Naive thymus-derived CD8-positive, alpha-beta T cell (primary cell): ENCODE data around the gene NPSR1. TPM values are rescaled to one million over a fixed set of nuclear protein-coding genes. Genes with fewer than 3 reads are reported as not detected.
"Not testable (repeated sequence)": the region's sequence is repeated elsewhere in the genome, so short reads cannot be mapped to it uniquely, and the experiment has no call there.

Experiments
- ATAC-seq, 2 donors: fragments of 150-1000 bp; cut with Tn5 transposase in 1 of 2; sonication (Bioruptor Pico), chemical (Tn5 transposase) in 1 of 2; 1 replicate in 1 of 2; 2 replicates in 1 of 2; pipeline ENCODE4 v1.10.0; 2021; ENCODE audit warnings: mild to moderate bottlenecking in 2 of 2, moderate library complexity in 2 of 2
- POLR2A ChIA-PET: fragments of 350-600 bp; sonication (Branson Sonifier 250); formaldehyde crosslinking; loops from one replicate; lab custom pipeline; 2021; ENCODE audit warnings: antibody characterized with exemption; lab: Charles Lee
- DNase-seq, 10 donors: peaks; one replicate each; pipeline versions ENCODE4 v3.0.0 to v3.0.0-alpha.2; 2020 to 2022
- H3K27ac Mint-ChIP-seq, 10 donors: one replicate each; pipeline ENCODE4 v1.8.0; 2020 to 2022; ENCODE audit warnings: mild to moderate bottlenecking in 10 of 10, mixed read lengths in 10 of 10, moderate library complexity in 4 of 10, inconsistent platforms in 1 of 10
- H3K27me3 Mint-ChIP-seq, 5 donors: one replicate each; pipeline ENCODE4 v1.8.0; 2021 to 2022; ENCODE audit warnings: mixed read lengths in 5 of 5
- H3K36me3 Mint-ChIP-seq, 3 donors: one replicate each; pipeline ENCODE4 v1.8.0; 2020 to 2022; ENCODE audit warnings: mixed read lengths in 3 of 3, mild to moderate bottlenecking in 2 of 3, inconsistent platforms in 1 of 3
- H3K4me1 Mint-ChIP-seq, 4 donors: one replicate each; pipeline ENCODE4 v1.8.0; 2021 to 2022; ENCODE audit warnings: mixed read lengths in 4 of 4
- H3K4me3 Mint-ChIP-seq, 10 donors: one replicate each; pipeline ENCODE4 v1.8.0; 2020 to 2022; ENCODE audit warnings: mild to moderate bottlenecking in 10 of 10, mixed read lengths in 10 of 10, moderate library complexity in 6 of 10, inconsistent platforms in 1 of 10
- H3K9me3 Mint-ChIP-seq, 9 donors: one replicate each; pipeline ENCODE4 v1.8.0; 2020 to 2022; ENCODE audit warnings: mixed read lengths in 9 of 9, mild to moderate bottlenecking in 3 of 9, inconsistent platforms in 1 of 9, moderate library complexity in 1 of 9
- polyA plus RNA-seq, 3 donors: library from polyadenylated mRNA; unstranded; fragments of 300-500 nt; fragmentation: Illumina TruSeq; gene quantifications; one replicate each; pipeline ENCODE4 v1.2.3, GENCODE V29; 2021
- total RNA-seq, 8 experiments: library from RNA in 2 of 8; stranded (reverse) in 2 of 8; gene quantifications; one replicate each; pipeline ENCODE4 v1.2.3 and lab custom pipeline; 2021 to 2026

Gene NPSR1
- total and polyA plus RNA-seq, 5 experiments from 2014 or later = not detected

DNA sequence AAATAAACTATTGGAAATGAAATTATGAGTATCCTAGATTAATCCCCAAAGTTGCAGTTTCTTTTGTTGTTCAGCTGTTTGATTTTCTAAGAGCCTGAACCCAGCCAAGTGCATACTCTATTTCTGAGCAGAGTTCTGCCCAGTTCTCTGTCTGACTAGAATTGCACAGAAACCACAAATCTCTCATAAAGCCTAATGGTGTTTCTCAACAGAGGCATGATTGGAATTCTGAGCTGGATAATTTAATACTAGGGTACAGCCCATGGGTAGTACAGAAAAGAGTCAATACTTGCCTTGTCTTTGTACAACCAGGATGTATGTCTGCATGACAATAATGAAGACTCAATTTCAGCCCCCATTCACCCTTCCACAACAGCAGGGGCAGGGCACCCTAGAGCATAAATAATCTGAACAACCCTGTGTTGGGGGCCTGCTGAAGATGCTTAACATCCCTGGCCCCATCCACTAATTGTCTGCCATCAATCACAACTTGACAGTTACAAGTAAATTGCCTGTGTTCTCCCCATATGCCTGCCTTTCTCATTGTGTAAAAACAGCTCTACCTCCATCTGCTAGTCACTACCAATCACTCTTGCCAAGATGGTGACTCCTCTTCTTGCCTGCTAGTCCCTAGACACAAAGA is 114.4 kb downstream of the NPSR1 start:
- H3K27me3 Mint-ChIP-seq = peaks cover 0 to 9% (median 0%) of the 10 kb centered on the region in 5 donors
- H3K4me1 Mint-ChIP-seq = no peaks in the 10 kb centered on the region
- no peak for ATAC-seq
- POLR2A ChIA-PET = no interaction called here
- H3K36me3 Mint-ChIP-seq = peaks cover 0 to 5% (median 1%) of the 10 kb centered on the region in 3 donors
- H3K4me3 Mint-ChIP-seq = no peak overlapping the region
- no peak overlapping the region for H3K27ac Mint-ChIP-seq
- DNase-seq = no peak
- H3K9me3 Mint-ChIP-seq = peaks cover 0 to 21% (median 5%) of the 10 kb centered on the region in 9 donors

- peaks cover 0 to 13% (median 2%) of the 10 kb centered on the region in 3 donors for H3K36me3 Mint-ChIP-seq
- H3K4me3 Mint-ChIP-seq = no peak overlapping the region
- H3K27ac Mint-ChIP-seq = no peak overlapping the region
- ATAC-seq (no peak), DNase-seq (no peak)
- peaks cover 4 to 31% (median 11%) of the 10 kb centered on the region in 9 donors for H3K9me3 Mint-ChIP-seq
- no peaks in the 10 kb centered on the region for H3K4me1 Mint-ChIP-seq
- peaks cover 0 to 10% (median 0%) of the 10 kb centered on the region in 5 donors for H3K27me3 Mint-ChIP-seq
- POLR2A ChIA-PET = no interaction called here
Observed at GRCh38 chr7:34776748-34777358, 118.8 kb downstream of the NPSR1 start.

DNA sequence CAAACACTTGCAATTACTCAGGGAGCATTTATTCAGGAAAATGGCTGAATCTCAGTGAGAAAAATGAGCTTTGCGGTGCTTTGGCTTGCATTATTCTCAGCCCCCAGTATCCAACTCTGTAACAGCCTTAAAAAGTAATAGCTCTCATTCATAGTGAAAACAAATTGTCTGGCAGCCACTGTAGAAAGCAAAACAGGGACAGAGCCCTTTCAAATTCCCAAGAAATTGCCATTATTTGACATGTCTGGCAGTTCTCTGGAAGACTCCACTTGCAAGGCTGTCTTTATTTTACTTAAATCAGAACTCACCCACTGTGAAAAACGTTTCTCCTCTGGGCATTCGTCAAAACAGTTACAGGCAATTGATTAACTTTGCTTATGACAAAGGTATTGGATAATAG is 122.5 kb downstream of the NPSR1 start:
- Mint-ChIP-seq H3K27ac (no peak overlapping the region), H3K36me3 (peaks cover 0 to 33% (median 3%) of the 10 kb centered on the region in 3 donors), H3K27me3 (peaks cover 0 to 10% (median 3%) of the 10 kb centered on the region in 5 donors), H3K4me1 (no peaks in the 10 kb centered on the region), H3K9me3 (peaks cover 16 to 53% (median 27%) of the 10 kb centered on the region in 9 donors), H3K4me3 (no peak overlapping the region)
- ATAC-seq (no peak), DNase-seq (no peak)
- POLR2A ChIA-PET = no interaction called here

- Mint-ChIP-seq H3K4me3 (no peak overlapping the region), H3K27ac (no peak overlapping the region), H3K9me3 (peaks cover 4 to 27% (median 14%) of the 10 kb centered on the region in 9 donors), H3K27me3 (peaks cover 0 to 3% (median 2%) of the 10 kb centered on the region in 5 donors), H3K36me3 (peaks cover 0 to 13% (median 0%) of the 10 kb centered on the region in 3 donors), H3K4me1 (no peaks in the 10 kb centered on the region)
- DNase-seq (no peak), ATAC-seq (no peak)
- POLR2A ChIA-PET = no interaction called here
Observed at GRCh38 chr7:34787586-34787985, 129.6 kb downstream of the NPSR1 start.

GRCh38 chr7:34806831-34807230 is 148.8 kb downstream of the NPSR1 start:
- peaks cover 13 to 30% (median 17%) of the 10 kb centered on the region in 5 donors for H3K27me3 Mint-ChIP-seq
- no peak for ATAC-seq
- POLR2A ChIA-PET = no interaction called here
- H3K36me3 Mint-ChIP-seq = no peaks in the 10 kb centered on the region
- H3K27ac Mint-ChIP-seq = no peak overlapping the region
- no peak for DNase-seq
- no peak overlapping the region for H3K4me3 Mint-ChIP-seq
- H3K9me3 Mint-ChIP-seq = no peaks in the 10 kb centered on the region
- H3K4me1 Mint-ChIP-seq = no peaks in the 10 kb centered on the region

GRCh38 chr7:34807548-34808340 is 149.7 kb downstream of the NPSR1 start:
- ATAC-seq (no peak), DNase-seq (no peak)
- H3K4me1 Mint-ChIP-seq = no peaks in the 10 kb centered on the region
- no peak overlapping the region for H3K27ac Mint-ChIP-seq
- H3K36me3 Mint-ChIP-seq = no peaks in the 10 kb centered on the region
- POLR2A ChIA-PET = no interaction called here
- peaks cover 18 to 39% (median 24%) of the 10 kb centered on the region in 5 donors for H3K27me3 Mint-ChIP-seq
- H3K9me3 Mint-ChIP-seq = no peaks in the 10 kb centered on the region
- H3K4me3 Mint-ChIP-seq = no peak overlapping the region

GRCh38 chr7:34814203-34814842 is 156.3 kb downstream of the NPSR1 start:
- H3K4me1 Mint-ChIP-seq, H3K27ac Mint-ChIP-seq, DNase-seq, H3K9me3 Mint-ChIP-seq, H3K4me3 Mint-ChIP-seq, H3K36me3 Mint-ChIP-seq, ATAC-seq, POLR2A ChIA-PET: not testable (repeated sequence)
- H3K27me3 Mint-ChIP-seq = peaks cover 23 to 51% (median 26%) of the 10 kb centered on the region in 5 donors

GRCh38 chr7:34821932-34822558 is 164.0 kb downstream of the NPSR1 start:
- Mint-ChIP-seq H3K27me3 (peaks cover 0 to 9% (median 0%) of the 10 kb centered on the region in 5 donors), H3K9me3 (peaks cover 0 to 5% (median 0%) of the 10 kb centered on the region in 9 donors), H3K4me3 (no peak overlapping the region), H3K4me1 (no peaks in the 10 kb centered on the region), H3K27ac (no peak overlapping the region), H3K36me3 (no peaks in the 10 kb centered on the region)
- DNase-seq = no peak
- POLR2A ChIA-PET = no interaction called here
- no peak for ATAC-seq

- Mint-ChIP-seq H3K36me3 (no peaks in the 10 kb centered on the region), H3K4me1 (no peaks in the 10 kb centered on the region), H3K4me3 (no peak overlapping the region), H3K27ac (no peak overlapping the region), H3K9me3 (no peaks in the 10 kb centered on the region), H3K27me3 (peaks cover 0 to 9% (median 2%) of the 10 kb centered on the region in 5 donors)
- DNase-seq (peak in 9 of 10 donors; percentile 26 to 70 (median 38)), ATAC-seq (peak; percentile 40 to 52)
- POLR2A ChIA-PET = no interaction called here
Observed at GRCh38 chr7:34823650-34824258, 165.7 kb downstream of the NPSR1 start.

GRCh38 chr7:34825221-34825620 is 167.2 kb downstream of the NPSR1 start:
- H3K27me3 Mint-ChIP-seq = peaks cover 0 to 18% (median 2%) of the 10 kb centered on the region in 5 donors
- H3K9me3 Mint-ChIP-seq = no peaks in the 10 kb centered on the region
- no peak overlapping the region for H3K27ac Mint-ChIP-seq
- ATAC-seq (no peak), DNase-seq (no peak)
- no peaks in the 10 kb centered on the region for H3K36me3 Mint-ChIP-seq
- no peak overlapping the region for H3K4me3 Mint-ChIP-seq
- H3K4me1 Mint-ChIP-seq = no peaks in the 10 kb centered on the region
- POLR2A ChIA-PET = no interaction called here

DNA sequence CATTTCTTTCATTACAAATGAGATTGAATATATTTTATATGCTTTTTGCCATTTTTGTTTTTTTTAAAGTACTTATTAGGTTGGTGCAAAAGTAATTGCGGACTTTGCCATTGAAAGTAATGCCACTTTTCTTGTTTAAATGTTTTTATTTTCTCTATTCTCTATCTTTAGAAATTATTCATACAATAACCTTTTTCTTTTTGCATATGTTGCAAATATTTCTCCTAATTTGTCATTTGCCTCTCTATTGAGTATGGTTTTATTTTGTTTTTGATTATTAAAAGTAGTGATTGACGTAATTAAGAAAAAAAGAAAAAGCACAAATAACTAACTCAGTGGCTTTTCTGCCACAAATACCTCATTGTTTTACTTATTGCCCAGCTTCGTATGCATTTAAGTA is 172.4 kb downstream of the NPSR1 start:
- Mint-ChIP-seq H3K36me3 (no peaks in the 10 kb centered on the region), H3K27me3 (peaks cover 9 to 19% (median 10%) of the 10 kb centered on the region in 5 donors), H3K4me3 (no peak overlapping the region), H3K4me1 (no peaks in the 10 kb centered on the region), H3K27ac (no peak overlapping the region), H3K9me3 (no peaks in the 10 kb centered on the region)
- POLR2A ChIA-PET = no interaction called here
- DNase-seq = no peak
- ATAC-seq = no peak

DNA sequence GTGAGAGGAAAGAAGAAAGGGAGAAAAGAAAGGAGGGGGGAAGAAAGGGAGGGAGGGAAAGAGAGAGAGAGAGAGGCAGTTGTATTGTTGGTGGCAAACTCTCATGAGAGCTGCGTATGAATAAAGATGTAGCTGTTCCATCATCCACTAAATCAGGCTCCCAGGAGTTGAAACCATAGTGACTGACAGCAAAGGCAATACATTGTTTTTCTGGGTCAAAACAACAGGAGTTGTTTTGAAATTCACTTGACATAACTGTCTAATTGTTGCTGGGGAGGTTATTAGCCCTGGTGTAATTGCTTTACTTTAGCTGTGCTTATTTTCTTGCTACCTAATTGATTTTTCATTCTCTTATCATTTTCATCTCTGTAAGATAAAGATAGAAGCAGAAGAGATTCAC is 173.4 kb downstream of the NPSR1 start:
- H3K27ac Mint-ChIP-seq = no peak overlapping the region
- no peak overlapping the region for H3K4me3 Mint-ChIP-seq
- POLR2A ChIA-PET = no interaction called here
- H3K9me3 Mint-ChIP-seq = no peaks in the 10 kb centered on the region
- H3K4me1 Mint-ChIP-seq = no peaks in the 10 kb centered on the region
- peaks cover 8 to 20% (median 9%) of the 10 kb centered on the region in 5 donors for H3K27me3 Mint-ChIP-seq
- no peaks in the 10 kb centered on the region for H3K36me3 Mint-ChIP-seq
- ATAC-seq (no peak), DNase-seq (no peak)
